ENCODE data around the gene TNFSF12.

- TF ChIP-seq CTCF (conservative IDR thresholded peaks at IDR 0.05; ENCODE audit: low read length) (peak; percentile 75), EZH2phosphoT487 (IDR thresholded peaks at IDR 0.05; ENCODE audit: borderline replicate concordance, low read depth, low read length) (no peak)
Measured at GRCh38 chr17:7523033-7523432, 25.8 kb upstream of the TNFSF12 start.
